PC-9 (cell line): Measurements from ENCODE around the gene DIAPH3.

Experiments used
- CTCF ChIP-seq: fragments of 200-600 bp; sonication (generic); conservative IDR thresholded peaks from 2 replicates; pipeline ENCODE4 v1.6.1; 2017; ENCODE audit warnings: mixed run types, antibody characterized with exemption, mild to moderate bottlenecking, moderate library complexity
- EZH2 ChIP-seq: fragments of 200-600 bp; sonication (generic); IDR thresholded peaks from 2 replicates; pipeline ENCODE4 v1.8.0; 2017; ENCODE audit warnings: antibody characterized with exemption, low read depth

- TF ChIP-seq CTCF (no peak), EZH2 (no peak)
Observed at GRCh38 chr13:59660582-59660981, 503.1 kb downstream of the DIAPH3 start.
